ENCODE data around the gene NDUFV1.

DNA sequence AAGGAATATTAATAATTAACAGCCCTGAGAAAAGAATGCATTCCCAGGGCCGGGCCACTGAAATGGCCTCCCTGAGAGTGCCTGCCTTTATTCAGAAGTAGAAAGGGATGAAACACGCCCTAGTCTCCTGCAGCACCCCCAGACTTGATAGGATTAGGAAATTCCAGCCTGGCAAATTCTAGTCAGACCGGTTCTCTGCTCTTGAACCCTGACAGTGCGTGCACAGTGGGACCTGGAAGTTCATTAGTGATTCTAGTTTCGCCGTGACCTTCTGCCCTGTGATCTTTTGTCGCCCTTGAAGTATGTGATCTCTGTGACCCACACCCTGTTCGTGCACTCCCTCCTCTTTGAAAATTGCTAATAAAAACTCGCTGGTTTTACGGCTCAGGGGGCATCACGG lies 25.3 kb upstream of the NDUFV1 start:
- no peak for TF ChIP-seq GATA2 (IDR thresholded peaks at IDR 0.05; ENCODE audit: low read depth, low read length)
- no peak for TF ChIP-seq GATA3 (IDR thresholded peaks at IDR 0.05; ENCODE audit: low read depth, low read length)

All from SH-SY5Y (cell line).